Activated B cell treated with CpG ODN at 0.5 μM for 24 hours (primary cell): Measurements from ENCODE around the gene DLG1. TPM values are rescaled to one million over a fixed set of nuclear protein-coding genes. Genes with fewer than 3 reads are reported as not detected.

Experiments
- ATAC-seq: fragments of 200-7000 bp; cut with Tn5 transposase; one replicate; pipeline ENCODE4 v1.10.0; 2021; ENCODE audit warnings: low read depth, mild to moderate bottlenecking, moderate library complexity
- CTCF ChIA-PET: fragments of 350-600 bp; sonication (Branson Sonifier 250); formaldehyde crosslinking; loops from one replicate; lab custom pipeline; 2021; ENCODE audit warnings: antibody characterized with exemption; lab: Charles Lee
- POLR2A ChIA-PET: fragments of 350-600 bp; sonication (Branson Sonifier 250); formaldehyde crosslinking; loops from one replicate; lab custom pipeline; 2021; ENCODE audit warnings: antibody characterized with exemption; lab: Charles Lee
- DNase-seq: peaks from one replicate; pipeline ENCODE4 v3.0.0; 2022
- H3K27ac Mint-ChIP-seq: one replicate; pipeline ENCODE4 v1.8.0; 2020; ENCODE audit warnings: mixed read lengths
- H3K27me3 Mint-ChIP-seq: one replicate; pipeline ENCODE4 v1.8.0; 2021; ENCODE audit warnings: mixed read lengths
- H3K36me3 Mint-ChIP-seq: one replicate; pipeline ENCODE4 v1.8.0; 2021; ENCODE audit warnings: low read depth, mixed read lengths
- H3K4me1 Mint-ChIP-seq: one replicate; pipeline ENCODE4 v1.8.0; 2021; ENCODE audit warnings: mixed read lengths
- H3K4me3 Mint-ChIP-seq: one replicate; pipeline ENCODE4 v1.8.0; 2020; ENCODE audit warnings: mild to moderate bottlenecking, mixed read lengths
- H3K9me3 Mint-ChIP-seq: one replicate; pipeline ENCODE4 v1.8.0; 2020; ENCODE audit warnings: mixed read lengths
- CTCF ChIP-seq: fragments of 200-600 bp; IDR thresholded peaks from one replicate; pipeline ENCODE4 v1.8.0; 2022; ENCODE audit warnings: antibody characterized with exemption, mild to moderate bottlenecking
- intact Hi-C: fragments of 100-400 bp; cut with micrococcal nuclease; formaldehyde crosslinking; loops from one replicate; pipeline ENCODE4 v1.15.1; 2024
- total RNA-seq: library from RNA; stranded (reverse); gene quantifications from 2 replicates; pipeline ENCODE4 v1.2.3, GENCODE V29; 2022

DLG1 gene
- total RNA-seq, 1 donor from 2014 or later, result 102 TPM

GRCh38 chr3:196995646-196996355 lies 302.6 kb downstream of the DLG1 start:
- DNase-seq (no peak), ATAC-seq (no peak)
- H3K4me1 Mint-ChIP-seq, result no peaks in the 10 kb centered on the region
- TF ChIP-seq CTCF, result no peak
- H3K36me3 Mint-ChIP-seq, result no peaks in the 10 kb centered on the region
- POLR2A ChIA-PET, result interaction anchor here (0.5 kb wide), 1 partner anchor 9 kb away, joined by 7 read pairs; no protein-coding TSS in a partner anchor
- no peak overlapping the region for H3K27ac Mint-ChIP-seq
- H3K27me3 Mint-ChIP-seq, result no peaks in the 10 kb centered on the region
- CTCF ChIA-PET, result no interaction called here
- intact Hi-C loops, result no loop called here
- H3K9me3 Mint-ChIP-seq, result no peaks in the 10 kb centered on the region
- H3K4me3 Mint-ChIP-seq, result no peak overlapping the region

DNA sequence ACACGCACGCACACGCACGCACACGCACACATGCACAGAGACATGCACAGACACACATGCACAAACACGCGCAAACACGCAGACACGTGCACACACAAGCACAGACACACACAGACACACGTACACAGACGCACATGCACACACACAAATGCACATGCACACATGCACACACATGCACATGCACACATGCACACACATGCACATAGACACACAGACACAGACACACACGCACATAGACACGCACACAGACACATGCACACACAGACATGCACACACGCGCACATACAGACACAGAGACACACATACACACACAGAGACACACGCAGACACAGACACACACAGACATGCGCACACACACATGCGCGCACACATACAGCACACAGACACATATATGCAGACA lies 303.4 kb downstream of the DLG1 start:
- H3K27ac Mint-ChIP-seq, result no peak overlapping the region
- DNase-seq (no peak), ATAC-seq (no peak)
- no peaks in the 10 kb centered on the region for H3K4me1 Mint-ChIP-seq
- intact Hi-C loops, result no loop called here
- no peak for TF ChIP-seq CTCF
- ChIA-PET POLR2A (no interaction called here), CTCF (no interaction called here)
- no peaks in the 10 kb centered on the region for H3K27me3 Mint-ChIP-seq
- H3K36me3 Mint-ChIP-seq, result no peaks in the 10 kb centered on the region
- H3K9me3 Mint-ChIP-seq, result no peaks in the 10 kb centered on the region
- H3K4me3 Mint-ChIP-seq, result no peak overlapping the region

- DNase-seq (no peak), ATAC-seq (no peak)
- no peak overlapping the region for H3K27ac Mint-ChIP-seq
- no peaks in the 10 kb centered on the region for H3K27me3 Mint-ChIP-seq
- TF ChIP-seq CTCF, result no peak
- no peaks in the 10 kb centered on the region for H3K9me3 Mint-ChIP-seq
- ChIA-PET CTCF (interaction anchor here (0.7 to 1.4 kb wide), 2 partner anchors 36 to 157 kb away, joined by 3 to 4 read pairs; partner anchors contain the start of gene MELTF), POLR2A (no interaction called here)
- H3K4me1 Mint-ChIP-seq, result no peaks in the 10 kb centered on the region
- no peak overlapping the region for H3K4me3 Mint-ChIP-seq
- intact Hi-C loops, result no loop called here
- no peaks in the 10 kb centered on the region for H3K36me3 Mint-ChIP-seq
These were observed 304.4 kb downstream of the DLG1 start for GRCh38 chr3:196994056-196994455.
